ENCODE measurements around the gene KDM4B.
"Not testable (repeated sequence)": the region's sequence is repeated elsewhere in the genome, so short reads cannot be mapped to it uniquely, and the experiment has no call there.

KDM4B gene

GRCh38 chr19:5147074-5147977 is 178.4 kb downstream of the KDM4B start:
- no peak for FAIRE-seq
- no peak for DNase-seq (ENCODE audit: low spot score)

GRCh38 chr19:5147978-5148793 is 179.3 kb downstream of the KDM4B start:
- FAIRE-seq (no peak), DNase-seq (ENCODE audit: low spot score) (no peak)

- DNase-seq (ENCODE audit: low spot score) (no peak), FAIRE-seq (no peak)
Measured at GRCh38 chr19:5148794-5149190, 179.9 kb downstream of the KDM4B start.

- no peak for DNase-seq (ENCODE audit: low spot score)
- FAIRE-seq: no peak
Measured at GRCh38 chr19:5149508-5149907, 180.6 kb downstream of the KDM4B start.

- DNase-seq (ENCODE audit: low spot score) (no peak), FAIRE-seq (no peak)
Measured at GRCh38 chr19:5149932-5150901, 181.3 kb downstream of the KDM4B start.

- FAIRE-seq: no peak
- no peak for DNase-seq (ENCODE audit: low spot score)
Measured at GRCh38 chr19:5150902-5151741, 182.2 kb downstream of the KDM4B start.

- FAIRE-seq: no peak
- no peak for DNase-seq (ENCODE audit: low spot score)
Measured at GRCh38 chr19:5152013-5152763, 183.3 kb downstream of the KDM4B start.

GRCh38 chr19:5152767-5153532 is 184.0 kb downstream of the KDM4B start:
- no peak for DNase-seq (ENCODE audit: low spot score)
- no peak for FAIRE-seq

GRCh38 chr19:5153601-5154128 is 184.8 kb downstream of the KDM4B start:
- DNase-seq (ENCODE audit: low spot score) (no peak), FAIRE-seq (no peak)

GRCh38 chr19:5154129-5154798 is 185.4 kb downstream of the KDM4B start:
- no peak for DNase-seq (ENCODE audit: low spot score)
- no peak for FAIRE-seq

GRCh38 chr19:5154799-5155426 is 186.0 kb downstream of the KDM4B start:
- FAIRE-seq (no peak), DNase-seq (ENCODE audit: low spot score) (no peak)

- FAIRE-seq: no peak
- no peak for DNase-seq (ENCODE audit: low spot score)
Measured at GRCh38 chr19:5155586-5156210, 186.8 kb downstream of the KDM4B start.

GRCh38 chr19:5156231-5156986 is 187.5 kb downstream of the KDM4B start:
- no peak for FAIRE-seq
- no peak for DNase-seq (ENCODE audit: low spot score)

- DNase-seq (ENCODE audit: low spot score) (no peak), FAIRE-seq (no peak)
Measured at GRCh38 chr19:5157186-5157585, 188.3 kb downstream of the KDM4B start.

GRCh38 chr19:5158549-5159134 is 189.7 kb downstream of the KDM4B start:
- FAIRE-seq: not testable (repeated sequence)

More at GRCh38 chr19:5158549-5159134, 189.7 kb downstream of the KDM4B start:
- not testable (repeated sequence) for DNase-seq (ENCODE audit: low spot score)

All from urothelium cell line (cell line).